Peyer's patch (tissue), 4 donors: ENCODE measurements around the gene MDFIC.

Experiments
- CTCF ChIP-seq, 6 experiments: fragments of 450-650 bp in 4 of 6; fragments of 200-600 bp in 2 of 6; sonication (generic) in 1 of 6; IDR thresholded peaks; one replicate each; pipeline ENCODE4 v1.5.1; 2017 to 2019; ENCODE audit warnings: antibody characterized with exemption in 6 of 6, mild to moderate bottlenecking in 3 of 6, moderate library complexity in 1 of 6
- POLR2A ChIP-seq, 2 donors: fragments of 450-650 bp; IDR thresholded peaks; one replicate each; pipeline ENCODE4 v1.5.1; 2017; ENCODE audit warnings: antibody characterized with exemption in 2 of 2, mild to moderate bottlenecking in 2 of 2, moderate library complexity in 2 of 2

- TF ChIP-seq CTCF (IDR thresholded peaks at IDR 0.05) (no peak), POLR2A (IDR thresholded peaks at IDR 0.05) (no peak)
Measured at GRCh38 chr7:114934713-114935112, 12.8 kb downstream of the MDFIC start.
